Endodermal cell (in vitro differentiated cells): ENCODE results near the gene FBXW4. TPM values are rescaled to one million over a fixed set of nuclear protein-coding genes. Genes with fewer than 3 reads are reported as not detected.

Experiments used
- DNase-seq: peaks from one replicate; pipeline ENCODE4 v3.0.0-alpha.2; 2017
- H3K27ac ChIP-seq: 2 replicates; pipeline ENCODE4 v1.5.1; 2013; ENCODE audit warnings: mild to moderate bottlenecking, low read depth, low read length, moderate library complexity
- H3K27me3 ChIP-seq: 2 replicates; pipeline ENCODE4 v1.6.1; 2013; ENCODE audit warnings: mild to moderate bottlenecking, low read length, moderate library complexity; ENCODE audit not compliant: insufficient read depth, control insufficient read depth, poor library complexity, severe bottlenecking
- H3K36me3 ChIP-seq: 2 replicates; pipeline ENCODE4 v1.7.0; 2013; ENCODE audit warnings: mild to moderate bottlenecking, low read length, moderate library complexity; ENCODE audit not compliant: control insufficient read depth, insufficient read depth
- H3K4me1 ChIP-seq: one replicate; pipeline ENCODE4 v1.7.0; 2013; ENCODE audit warnings: low read length; ENCODE audit not compliant: control insufficient read depth, insufficient read depth
- H3K4me3 ChIP-seq: 2 replicates; pipeline ENCODE4 v1.5.1; 2013; ENCODE audit warnings: mild to moderate bottlenecking, low read length, moderate library complexity
- H3K9ac ChIP-seq: 2 replicates; pipeline ENCODE4 v1.6.1; 2013; ENCODE audit warnings: mild to moderate bottlenecking, low read length, moderate library complexity; ENCODE audit not compliant: poor library complexity, severe bottlenecking; ENCODE audit errors: extremely low read depth
- H3K9me3 ChIP-seq: 2 replicates; pipeline ENCODE4 v1.6.1; 2013; ENCODE audit warnings: mild to moderate bottlenecking, low read length, moderate library complexity; ENCODE audit not compliant: control insufficient read depth
- H3K27ac Mint-ChIP-seq: 2 replicates; pipeline ENCODE4 v1.8.0; 2020; ENCODE audit warnings: mixed read lengths
- H3K27me3 Mint-ChIP-seq: 2 replicates; pipeline ENCODE4 v1.8.0; 2021; ENCODE audit warnings: mild to moderate bottlenecking, mixed read lengths; ENCODE audit not compliant: insufficient read depth
- H3K36me3 Mint-ChIP-seq: 2 replicates; pipeline ENCODE4 v1.8.0; 2020; ENCODE audit warnings: low read depth, mixed read lengths
- H3K4me1 Mint-ChIP-seq: 2 replicates; pipeline ENCODE4 v1.8.0; 2020; ENCODE audit warnings: mixed read lengths
- H3K4me3 Mint-ChIP-seq: 2 replicates; pipeline ENCODE4 v1.8.0; 2020; ENCODE audit warnings: mild to moderate bottlenecking, moderate library complexity, mixed read lengths
- H3K9me3 Mint-ChIP-seq: 2 replicates; pipeline ENCODE4 v1.8.0; 2020; ENCODE audit warnings: mild to moderate bottlenecking, mixed read lengths
- CTCF ChIP-seq: fragments of 200-600 bp; sonication (generic); conservative IDR thresholded peaks from 2 replicates; pipeline ENCODE4 v1.5.0; 2021; ENCODE audit warnings: antibody characterized with exemption, mild to moderate bottlenecking
- WGBS, 2 experiments: methylation state at CpG; one replicate each; pipeline versions ENCODE4 v1.1.5 to v1.1.7; 2013; ENCODE audit warnings: missing lambda C conversion rate in 2 of 2, mixed read lengths in 1 of 2; ENCODE audit not compliant: insufficient coverage in 1 of 2, insufficient read length in 1 of 2; 5-methylcytosine and 5-hydroxymethylcytosine counted together
- total RNA-seq, 2 donors: library from RNA; stranded (reverse); fragmentation: NEBNext Ultra II Directional in 1 of 2; extraction: Animal tissue kit (Norgen Biotek cat#: 25700) in 1 of 2; gene quantifications; 2 replicates in 1 of 2; 3 replicates in 1 of 2; pipeline ENCODE4 v1.2.1, GENCODE V29; 2021

The FBXW4 gene
- total RNA-seq, 2 donors from 2014 or later = 63.8 to 70.9 TPM

- no peaks in the 10 kb centered on the region for H3K9me3 ChIP-seq
- H3K27ac ChIP-seq = no peak overlapping the region
- H3K4me3 Mint-ChIP-seq = no peak overlapping the region
- no peak for DNase-seq
- WGBS, 2 experiments = 62 to 77% methylated on average over 1 of the region's 1 CpG
- no peaks in the 10 kb centered on the region for H3K27me3 Mint-ChIP-seq
- no peaks in the 10 kb centered on the region for H3K36me3 Mint-ChIP-seq
- no peak overlapping the region for H3K27ac Mint-ChIP-seq
- no peaks in the 10 kb centered on the region for H3K27me3 ChIP-seq
- TF ChIP-seq CTCF = no peak
- H3K4me3 ChIP-seq = no peak overlapping the region
- no peak overlapping the region for H3K9ac ChIP-seq
- no peaks in the 10 kb centered on the region for H3K9me3 Mint-ChIP-seq
- H3K36me3 ChIP-seq = no peaks in the 10 kb centered on the region
- H3K4me1 Mint-ChIP-seq = peaks cover 31% of the 10 kb centered on the region
- H3K4me1 ChIP-seq = peaks cover 16% of the 10 kb centered on the region
These were observed 13.1 kb upstream of the FBXW4 start for GRCh38 chr10:101708073-101708472.

- no peaks in the 10 kb centered on the region for H3K9me3 Mint-ChIP-seq
- DNase-seq = no peak
- TF ChIP-seq CTCF = no peak
These were observed 9.4 kb upstream of the FBXW4 start for GRCh38 chr10:101704331-101704730.

GRCh38 chr10:101696632-101697031, 1.7 kb upstream of the FBXW4 start:
- Histone ChIP-seq H3K9me3 (no peaks in the 10 kb centered on the region), H3K4me3 (no peak overlapping the region), H3K27ac (no peak overlapping the region), H3K4me1 (peaks cover 5% of the 10 kb centered on the region), H3K36me3 (peaks cover 4% of the 10 kb centered on the region), H3K9ac (no peak overlapping the region), H3K27me3 (no peaks in the 10 kb centered on the region)
- Mint-ChIP-seq H3K27ac (no peak overlapping the region), H3K27me3 (no peaks in the 10 kb centered on the region), H3K4me1 (peaks cover 9% of the 10 kb centered on the region), H3K36me3 (peaks cover 2% of the 10 kb centered on the region), H3K4me3 (no peak overlapping the region), H3K9me3 (no peaks in the 10 kb centered on the region)
- WGBS, 2 experiments = 86 to 90% methylated on average over 2 to 3 of the region's 3 CpGs
- DNase-seq = no peak
- no peak for TF ChIP-seq CTCF

More at GRCh38 chr10:101704331-101704730, 9.4 kb upstream of the FBXW4 start:
- Histone ChIP-seq H3K27ac (no peak overlapping the region), H3K9me3 (no peaks in the 10 kb centered on the region), H3K4me3 (no peak overlapping the region), H3K4me1 (peaks cover 9% of the 10 kb centered on the region), H3K36me3 (peaks cover 4% of the 10 kb centered on the region), H3K27me3 (no peaks in the 10 kb centered on the region), H3K9ac (no peak overlapping the region)
- Mint-ChIP-seq H3K4me1 (peaks cover 18% of the 10 kb centered on the region), H3K27me3 (no peaks in the 10 kb centered on the region), H3K4me3 (no peak overlapping the region), H3K36me3 (peaks cover 2% of the 10 kb centered on the region), H3K27ac (no peak overlapping the region)
- WGBS, 2 experiments = 86 to 96% methylated on average over 1 to 2 of the region's 2 CpGs
